ENCODE data around the gene TBK1. TPM values are rescaled to one million over a fixed set of nuclear protein-coding genes. Genes with fewer than 3 reads are reported as not detected.

The TBK1 gene
- total RNA-seq, 1 experiment from 2014 or later: 23.6 TPM

- Histone ChIP-seq H2BK15ac (ENCODE audit: low read depth, low read length) (no peak overlapping the region), H3K14ac (ENCODE audit: insufficient read depth, low read length) (no peak overlapping the region), H4K91ac (ENCODE audit: insufficient read length, low read depth, low read length) (no peak overlapping the region), H3K27me3 (ENCODE audit: insufficient read depth, low read length) (no peaks in the 10 kb centered on the region), H3K23me2 (ENCODE audit: insufficient read length, low read depth, low read length, poor library complexity, severe bottlenecking) (no peaks in the 10 kb centered on the region), H4K8ac (replicated peaks; ENCODE audit: insufficient read length, low read depth, low read length) (no peak overlapping the region), H3K9me3 (ENCODE audit: control insufficient read depth, low read depth, low read length) (no peaks in the 10 kb centered on the region), H2AK5ac (ENCODE audit: insufficient read length, low read length) (no peak overlapping the region), H2BK5ac (ENCODE audit: insufficient read length, low read length) (no peak overlapping the region), H3K18ac (ENCODE audit: insufficient read length, low read depth, low read length) (no peak overlapping the region), H3K23ac (ENCODE audit: insufficient read length, low read depth, low read length) (no peak overlapping the region), H2AFZ (ENCODE audit: low read length) (no peak overlapping the region), H4K20me1 (ENCODE audit: control insufficient read depth, insufficient read depth, insufficient read length) (no peaks in the 10 kb centered on the region), H3K56ac (ENCODE audit: insufficient read length, low read depth, low read length) (no peak overlapping the region), H3K9ac (ENCODE audit: extremely low read depth, insufficient read length, low read length) (no peak overlapping the region), H3K4ac (ENCODE audit: low read depth, low read length) (no peak overlapping the region), H3K79me1 (ENCODE audit: insufficient read depth, low read depth, low read length, poor library complexity, severe bottlenecking) (no peaks in the 10 kb centered on the region), H2BK20ac (ENCODE audit: low read depth, low read length, poor library complexity, severe bottlenecking) (no peak overlapping the region), H3K4me2 (ENCODE audit: insufficient read depth, insufficient read length, low read length) (no peak overlapping the region), H3T11ph (ENCODE audit: low read length) (no peak overlapping the region), H4K5ac (ENCODE audit: insufficient read length, low read depth, low read length) (no peak overlapping the region), H2BK12ac (ENCODE audit: insufficient read length, low read depth, low read length) (no peak overlapping the region), H2BK120ac (ENCODE audit: low read depth, low read length, poor library complexity, severe bottlenecking) (no peak overlapping the region), H3K4me1 (ENCODE audit: insufficient read depth, low read length) (no peaks in the 10 kb centered on the region), H3K79me2 (ENCODE audit: insufficient read depth, low read length) (no peaks in the 10 kb centered on the region; the same call in 1 of the 2 replicates), H3K27ac (ENCODE audit: insufficient read length, low read depth, low read length) (no peak overlapping the region)
- Mint-ChIP-seq H3K4me3 (no peak overlapping the region), H3K9me3 (no peaks in the 10 kb centered on the region), H3K4me1 (no peaks in the 10 kb centered on the region), H3K27ac (no peak overlapping the region), H3K27me3 (ENCODE audit: low read depth) (no peaks in the 10 kb centered on the region), H3K36me3 (ENCODE audit: insufficient read depth in 1 of 3, low read depth in 3 of 3) (peaks cover 16 to 74% (median 52%) of the 10 kb centered on the region in 3 experiments; a peak in 6 of 7 replicates)
- no peak for DNase-seq
- no peak for TF ChIP-seq CTCF (conservative IDR thresholded peaks at IDR 0.05)
- WGBS (ENCODE audit: extremely low coverage, insufficient read length, low lambda C conversion rate): no CpG with 5 or more reads among the region's 3 CpGs
Measured at GRCh38 chr12:64493513-64493912, 41.6 kb downstream of the TBK1 start.
